Measurements from ENCODE around the gene BCAM.

Gene BCAM

DNA sequence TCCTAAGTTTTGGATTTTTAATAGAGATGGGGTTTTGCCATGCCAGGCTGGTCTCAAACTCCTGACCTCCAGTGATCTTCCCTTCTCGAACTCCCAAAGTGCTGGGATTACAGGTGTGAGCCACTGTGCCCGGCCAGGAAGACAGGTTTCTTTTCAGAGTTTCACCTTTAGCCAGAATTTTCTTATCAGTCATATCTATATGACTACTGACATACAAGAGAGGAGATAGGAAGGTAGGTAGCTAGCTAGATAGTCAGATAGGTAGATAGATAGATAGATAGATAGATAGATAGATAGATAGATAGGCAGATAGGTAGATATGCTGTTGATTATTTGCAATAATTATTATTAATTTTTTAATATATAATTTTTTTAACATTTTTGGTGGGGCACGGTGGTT is 23.6 kb upstream of the BCAM start:
- TF ChIP-seq TCF12 (IDR thresholded peaks at IDR 0.05; ENCODE audit: low read depth) (no peak), NFIC (IDR thresholded peaks at IDR 0.05) (no peak), TAF1 (IDR thresholded peaks at IDR 0.05; ENCODE audit: low read depth) (no peak), RAD21 (IDR thresholded peaks at IDR 0.05; ENCODE audit: low read depth) (no peak), YY1 (IDR thresholded peaks at IDR 0.05; ENCODE audit: low read depth) (no peak), CREB1 (IDR thresholded peaks at IDR 0.05; ENCODE audit: low read depth) (no peak), ZBTB7A (IDR thresholded peaks at IDR 0.05; ENCODE audit: low read depth) (no peak), TEAD4 (IDR thresholded peaks at IDR 0.05) (no peak), FOXM1 (IDR thresholded peaks at IDR 0.05; ENCODE audit: borderline replicate concordance, low read depth) (no peak), EGR1 (IDR thresholded peaks at IDR 0.05) (no peak), CEBPB (IDR thresholded peaks at IDR 0.05) (no peak), EP300 (IDR thresholded peaks at IDR 0.05; ENCODE audit: borderline replicate concordance) (no peak)
- TF ChIP-seq, protein P1, sequence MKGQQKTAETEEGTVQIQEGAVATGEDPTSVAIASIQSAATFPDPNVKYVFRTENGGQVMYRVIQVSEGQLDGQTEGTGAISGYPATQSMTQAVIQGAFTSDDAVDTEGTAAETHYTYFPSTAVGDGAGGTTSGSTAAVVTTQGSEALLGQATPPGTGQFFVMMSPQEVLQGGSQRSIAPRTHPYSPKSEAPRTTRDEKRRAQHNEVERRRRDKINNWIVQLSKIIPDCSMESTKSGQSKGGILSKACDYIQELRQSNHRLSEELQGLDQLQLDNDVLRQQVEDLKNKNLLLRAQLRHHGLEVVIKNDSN (IDR thresholded peaks at IDR 0.05) = no peak
- TF ChIP-seq, protein P2, sequence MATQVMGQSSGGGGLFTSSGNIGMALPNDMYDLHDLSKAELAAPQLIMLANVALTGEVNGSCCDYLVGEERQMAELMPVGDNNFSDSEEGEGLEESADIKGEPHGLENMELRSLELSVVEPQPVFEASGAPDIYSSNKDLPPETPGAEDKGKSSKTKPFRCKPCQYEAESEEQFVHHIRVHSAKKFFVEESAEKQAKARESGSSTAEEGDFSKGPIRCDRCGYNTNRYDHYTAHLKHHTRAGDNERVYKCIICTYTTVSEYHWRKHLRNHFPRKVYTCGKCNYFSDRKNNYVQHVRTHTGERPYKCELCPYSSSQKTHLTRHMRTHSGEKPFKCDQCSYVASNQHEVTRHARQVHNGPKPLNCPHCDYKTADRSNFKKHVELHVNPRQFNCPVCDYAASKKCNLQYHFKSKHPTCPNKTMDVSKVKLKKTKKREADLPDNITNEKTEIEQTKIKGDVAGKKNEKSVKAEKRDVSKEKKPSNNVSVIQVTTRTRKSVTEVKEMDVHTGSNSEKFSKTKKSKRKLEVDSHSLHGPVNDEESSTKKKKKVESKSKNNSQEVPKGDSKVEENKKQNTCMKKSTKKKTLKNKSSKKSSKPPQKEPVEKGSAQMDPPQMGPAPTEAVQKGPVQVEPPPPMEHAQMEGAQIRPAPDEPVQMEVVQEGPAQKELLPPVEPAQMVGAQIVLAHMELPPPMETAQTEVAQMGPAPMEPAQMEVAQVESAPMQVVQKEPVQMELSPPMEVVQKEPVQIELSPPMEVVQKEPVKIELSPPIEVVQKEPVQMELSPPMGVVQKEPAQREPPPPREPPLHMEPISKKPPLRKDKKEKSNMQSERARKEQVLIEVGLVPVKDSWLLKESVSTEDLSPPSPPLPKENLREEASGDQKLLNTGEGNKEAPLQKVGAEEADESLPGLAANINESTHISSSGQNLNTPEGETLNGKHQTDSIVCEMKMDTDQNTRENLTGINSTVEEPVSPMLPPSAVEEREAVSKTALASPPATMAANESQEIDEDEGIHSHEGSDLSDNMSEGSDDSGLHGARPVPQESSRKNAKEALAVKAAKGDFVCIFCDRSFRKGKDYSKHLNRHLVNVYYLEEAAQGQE (IDR thresholded peaks at IDR 0.05; ENCODE audit: low read depth) = no peak
- TF ChIP-seq, protein P3, sequence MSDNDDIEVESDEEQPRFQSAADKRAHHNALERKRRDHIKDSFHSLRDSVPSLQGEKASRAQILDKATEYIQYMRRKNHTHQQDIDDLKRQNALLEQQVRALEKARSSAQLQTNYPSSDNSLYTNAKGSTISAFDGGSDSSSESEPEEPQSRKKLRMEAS (IDR thresholded peaks at IDR 0.05) = no peak

DNA sequence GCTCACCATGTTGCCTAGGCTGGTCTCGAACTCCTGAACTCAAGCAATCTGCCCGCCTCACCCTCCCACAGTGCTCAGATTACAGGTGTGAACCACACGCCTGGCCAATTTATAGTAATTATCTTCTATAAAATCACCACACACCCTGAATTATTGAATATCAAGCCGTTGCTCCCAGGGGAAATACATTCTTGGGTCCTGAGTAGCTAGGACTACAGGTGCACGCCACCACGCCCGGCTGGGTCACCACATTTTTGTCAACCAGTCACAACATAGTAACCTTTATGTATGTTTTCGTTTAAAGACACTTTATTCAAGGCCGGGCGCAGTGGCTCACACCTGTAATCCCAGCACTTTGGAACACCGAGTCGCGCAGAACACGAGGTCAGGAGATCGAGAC is 22.9 kb upstream of the BCAM start:
- TF ChIP-seq YY1 (IDR thresholded peaks at IDR 0.05; ENCODE audit: low read depth) (no peak), FOXM1 (IDR thresholded peaks at IDR 0.05; ENCODE audit: borderline replicate concordance, low read depth) (no peak), RAD21 (IDR thresholded peaks at IDR 0.05; ENCODE audit: low read depth) (no peak), TAF1 (IDR thresholded peaks at IDR 0.05; ENCODE audit: low read depth) (no peak), CREB1 (IDR thresholded peaks at IDR 0.05; ENCODE audit: low read depth) (no peak), CEBPB (IDR thresholded peaks at IDR 0.05) (no peak), NFIC (IDR thresholded peaks at IDR 0.05) (no peak), EP300 (IDR thresholded peaks at IDR 0.05; ENCODE audit: borderline replicate concordance) (no peak), EGR1 (IDR thresholded peaks at IDR 0.05) (no peak), ZBTB7A (IDR thresholded peaks at IDR 0.05; ENCODE audit: low read depth) (no peak)
- TF ChIP-seq, protein P2 (IDR thresholded peaks at IDR 0.05; ENCODE audit: low read depth) = no peak

DNA sequence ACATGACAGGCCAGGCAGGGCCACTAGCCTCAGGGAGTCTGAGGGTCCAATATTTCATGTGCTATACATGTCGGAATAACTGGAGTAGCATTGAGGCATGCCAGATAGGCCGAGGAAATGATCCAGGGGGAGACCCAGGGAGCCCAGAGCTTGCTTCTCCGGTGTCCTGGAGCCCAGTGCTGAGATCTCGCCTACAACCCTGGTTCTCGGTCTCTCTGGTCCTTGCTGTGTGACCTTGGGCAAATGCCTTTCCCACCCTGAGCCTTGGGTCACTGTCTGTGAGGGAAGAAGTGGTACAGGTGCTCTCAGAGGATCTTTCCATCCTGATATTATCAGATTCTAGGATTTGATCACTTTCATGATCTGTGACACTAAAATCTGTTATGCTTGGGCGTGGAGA is 19.9 kb upstream of the BCAM start:
- TF ChIP-seq NFIC (IDR thresholded peaks at IDR 0.05) (no peak), CEBPB (IDR thresholded peaks at IDR 0.05) (no peak)

DNA sequence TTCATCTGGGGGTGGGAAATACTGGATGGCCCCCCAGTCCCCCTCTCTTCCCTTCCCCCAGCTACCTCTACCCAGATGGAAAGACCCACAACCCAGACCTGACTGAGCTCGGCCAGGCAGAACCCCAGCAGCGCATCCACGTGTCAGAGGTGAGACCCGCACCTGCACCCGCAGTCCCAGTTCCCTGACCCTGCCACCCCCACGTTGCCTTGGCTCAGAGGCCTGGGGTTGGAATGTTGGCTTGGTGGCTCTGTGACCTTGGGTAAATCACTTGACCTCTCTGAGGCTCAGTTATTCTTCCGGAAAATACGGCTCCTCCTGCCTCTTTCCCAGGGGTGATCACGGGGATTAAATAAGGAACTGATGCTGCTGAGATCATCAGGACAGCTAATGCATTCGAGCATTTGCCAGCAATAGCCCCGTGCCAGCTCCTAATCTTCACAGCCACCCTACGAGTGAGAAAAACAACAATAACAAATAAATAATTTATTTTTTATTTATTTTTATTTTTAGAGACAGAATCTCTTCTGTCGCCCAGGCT is 18.9 kb upstream of the BCAM start:
- TF ChIP-seq TAF1 (IDR thresholded peaks at IDR 0.05; ENCODE audit: low read depth) (no peak), RAD21 (IDR thresholded peaks at IDR 0.05; ENCODE audit: low read depth) (no peak), TEAD4 (IDR thresholded peaks at IDR 0.05) (no peak), FOXM1 (IDR thresholded peaks at IDR 0.05; ENCODE audit: borderline replicate concordance, low read depth) (no peak), CREB1 (IDR thresholded peaks at IDR 0.05; ENCODE audit: low read depth) (no peak), YY1 (IDR thresholded peaks at IDR 0.05; ENCODE audit: low read depth) (no peak), ZBTB7A (IDR thresholded peaks at IDR 0.05; ENCODE audit: low read depth) (no peak), NFIC (IDR thresholded peaks at IDR 0.05) (no peak), EGR1 (IDR thresholded peaks at IDR 0.05) (no peak)
- TF ChIP-seq, protein P1 (IDR thresholded peaks at IDR 0.05) = no peak
- TF ChIP-seq, protein P3 (IDR thresholded peaks at IDR 0.05) = no peak

DNA sequence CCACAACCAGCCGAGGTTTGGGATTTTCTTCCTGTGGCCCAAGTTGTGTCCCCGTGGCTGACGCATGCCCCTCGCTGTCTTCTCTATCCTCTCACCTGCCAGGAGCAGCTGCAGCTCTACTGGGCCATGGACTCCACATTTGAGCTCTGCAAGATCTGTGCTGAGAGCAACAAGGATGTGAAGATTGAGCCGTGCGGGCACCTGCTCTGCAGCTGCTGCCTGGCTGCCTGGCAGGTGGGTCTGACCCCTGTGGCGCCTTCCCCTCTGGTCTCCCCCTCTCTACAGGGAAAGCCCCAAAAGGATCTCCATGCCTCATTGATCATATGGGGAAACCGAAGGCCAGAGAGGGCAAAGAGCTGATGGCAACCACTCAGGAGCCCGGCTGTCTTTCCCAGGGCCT is 16.6 kb upstream of the BCAM start:
- no peak for TF ChIP-seq NFIC (IDR thresholded peaks at IDR 0.05)
- TF ChIP-seq YY1 (IDR thresholded peaks at IDR 0.05; ENCODE audit: low read depth) = no peak
- TF ChIP-seq, protein P2 (IDR thresholded peaks at IDR 0.05; ENCODE audit: low read depth) = no peak
- no peak for TF ChIP-seq ZBTB7A (IDR thresholded peaks at IDR 0.05; ENCODE audit: low read depth)
- no peak for TF ChIP-seq TAF1 (IDR thresholded peaks at IDR 0.05; ENCODE audit: low read depth)
- TF ChIP-seq, protein P3 (IDR thresholded peaks at IDR 0.05) = no peak
- TF ChIP-seq EP300 (IDR thresholded peaks at IDR 0.05; ENCODE audit: borderline replicate concordance) = no peak
- TF ChIP-seq TCF12 (IDR thresholded peaks at IDR 0.05; ENCODE audit: low read depth) = no peak
- no peak for TF ChIP-seq FOXM1 (IDR thresholded peaks at IDR 0.05; ENCODE audit: borderline replicate concordance, low read depth)
- TF ChIP-seq, protein P1 (IDR thresholded peaks at IDR 0.05) = no peak
- TF ChIP-seq TEAD4 (IDR thresholded peaks at IDR 0.05) = no peak
- TF ChIP-seq CEBPB (IDR thresholded peaks at IDR 0.05) = no peak
- TF ChIP-seq EGR1 (IDR thresholded peaks at IDR 0.05) = no peak
- TF ChIP-seq CREB1 (IDR thresholded peaks at IDR 0.05; ENCODE audit: low read depth) = no peak

All from Ishikawa (cell line).